GM21447 (cell line): ENCODE measurements around the gene METTL3.

Source experiments
- ATAC-seq: cut with Tn5 transposase; IDR thresholded peaks from one replicate; pipeline ENCODE4 v1.9.1; 2021; ENCODE audit not compliant: unreplicated experiment

Gene METTL3

GRCh38 chr14:21476925-21477681 is 34.0 kb downstream of the METTL3 start, which contains the start of the genes RAB2B and TOX4:
Gene RAB2B (minus strand): TSS chr14:21476959. CDS start chr14:21476872, 87 bp downstream.
Gene TOX4 (plus strand): TSS chr14:21477195. CDS start chr14:21477279, 84 bp downstream.
- peak; percentile 100 for ATAC-seq

- peak; percentile 28 for ATAC-seq
Observed at GRCh38 chr14:21476523-21476924, 34.6 kb downstream of the METTL3 start.

- ATAC-seq: no peak
Observed at GRCh38 chr14:21475767-21476522, 35.2 kb downstream of the METTL3 start.

- no peak for ATAC-seq
Observed at GRCh38 chr14:21467616-21468015, 43.5 kb downstream of the METTL3 start.

GRCh38 chr14:21455912-21456667 is 55.0 kb downstream of the METTL3 start, which contains the start of gene CHD8:
Gene CHD8 (minus strand): TSS chr14:21456123. CDS start chr14:21431643, 24,480 bp downstream.
- ATAC-seq: peak; percentile 96

- no peak for ATAC-seq
Observed at GRCh38 chr14:21455592-21455911, 55.6 kb downstream of the METTL3 start.

GRCh38 chr14:21454843-21455544 is 56.1 kb downstream of the METTL3 start:
- no peak for ATAC-seq

- no peak for ATAC-seq
Observed at GRCh38 chr14:21449899-21450216, 61.3 kb downstream of the METTL3 start.
